ENCODE results near the gene CD2. TPM values are rescaled to one million over a fixed set of nuclear protein-coding genes. Genes with fewer than 3 reads are reported as not detected.

Gene CD2
- total RNA-seq, 1 donor from 2014 or later: not detected

DNA sequence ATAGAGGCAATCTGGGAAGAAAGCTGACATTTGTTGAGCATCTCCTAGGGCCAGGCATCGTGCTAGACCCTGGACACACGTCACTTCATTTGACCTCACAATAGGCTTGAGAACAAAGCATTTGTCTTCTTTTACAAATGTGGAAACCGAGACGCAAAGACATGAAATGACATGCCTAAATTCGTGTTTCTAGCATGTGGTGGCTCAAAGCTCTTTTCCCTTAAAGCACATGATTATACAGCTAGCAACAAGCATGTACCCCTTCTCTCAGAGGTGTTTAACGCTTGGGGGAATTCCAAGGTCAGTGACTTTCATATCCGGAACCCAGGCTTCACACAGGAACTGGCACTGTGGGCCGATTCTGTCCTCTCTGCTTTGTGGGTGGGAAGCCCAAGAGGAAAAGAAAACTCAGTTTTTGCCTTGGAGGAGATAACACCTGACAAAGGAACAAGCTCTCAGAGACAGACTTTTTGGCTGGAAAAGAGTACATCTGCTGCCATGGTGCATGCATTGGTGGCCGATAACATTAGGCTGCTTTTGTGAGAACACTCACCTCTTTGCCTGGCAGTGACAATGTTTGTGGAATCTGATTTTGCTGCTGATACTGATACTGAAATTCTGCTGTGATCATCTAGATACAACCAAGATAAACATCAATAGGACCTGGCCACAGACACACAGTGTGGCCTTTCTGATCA is 15.4 kb upstream of the CD2 start:
- no peak for DNase-seq (ENCODE audit: low spot score)
- Mint-ChIP-seq H3K27ac (ENCODE audit: unreplicated experiment) (no peak overlapping the region), H3K9me3 (ENCODE audit: unreplicated experiment) (peaks cover 12% of the 10 kb centered on the region), H3K4me1 (ENCODE audit: unreplicated experiment) (peaks cover 6% of the 10 kb centered on the region), H3K4me3 (ENCODE audit: unreplicated experiment) (no peak overlapping the region), H3K36me3 (ENCODE audit: low read depth, unreplicated experiment) (peaks cover 9% of the 10 kb centered on the region), H3K27me3 (ENCODE audit: unreplicated experiment) (peaks cover 9% of the 10 kb centered on the region)
- TF ChIP-seq, protein P1, sequence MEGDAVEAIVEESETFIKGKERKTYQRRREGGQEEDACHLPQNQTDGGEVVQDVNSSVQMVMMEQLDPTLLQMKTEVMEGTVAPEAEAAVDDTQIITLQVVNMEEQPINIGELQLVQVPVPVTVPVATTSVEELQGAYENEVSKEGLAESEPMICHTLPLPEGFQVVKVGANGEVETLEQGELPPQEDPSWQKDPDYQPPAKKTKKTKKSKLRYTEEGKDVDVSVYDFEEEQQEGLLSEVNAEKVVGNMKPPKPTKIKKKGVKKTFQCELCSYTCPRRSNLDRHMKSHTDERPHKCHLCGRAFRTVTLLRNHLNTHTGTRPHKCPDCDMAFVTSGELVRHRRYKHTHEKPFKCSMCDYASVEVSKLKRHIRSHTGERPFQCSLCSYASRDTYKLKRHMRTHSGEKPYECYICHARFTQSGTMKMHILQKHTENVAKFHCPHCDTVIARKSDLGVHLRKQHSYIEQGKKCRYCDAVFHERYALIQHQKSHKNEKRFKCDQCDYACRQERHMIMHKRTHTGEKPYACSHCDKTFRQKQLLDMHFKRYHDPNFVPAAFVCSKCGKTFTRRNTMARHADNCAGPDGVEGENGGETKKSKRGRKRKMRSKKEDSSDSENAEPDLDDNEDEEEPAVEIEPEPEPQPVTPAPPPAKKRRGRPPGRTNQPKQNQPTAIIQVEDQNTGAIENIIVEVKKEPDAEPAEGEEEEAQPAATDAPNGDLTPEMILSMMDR (IDR thresholded peaks at IDR 0.05; ENCODE audit: unreplicated experiment): no peak

DNA sequence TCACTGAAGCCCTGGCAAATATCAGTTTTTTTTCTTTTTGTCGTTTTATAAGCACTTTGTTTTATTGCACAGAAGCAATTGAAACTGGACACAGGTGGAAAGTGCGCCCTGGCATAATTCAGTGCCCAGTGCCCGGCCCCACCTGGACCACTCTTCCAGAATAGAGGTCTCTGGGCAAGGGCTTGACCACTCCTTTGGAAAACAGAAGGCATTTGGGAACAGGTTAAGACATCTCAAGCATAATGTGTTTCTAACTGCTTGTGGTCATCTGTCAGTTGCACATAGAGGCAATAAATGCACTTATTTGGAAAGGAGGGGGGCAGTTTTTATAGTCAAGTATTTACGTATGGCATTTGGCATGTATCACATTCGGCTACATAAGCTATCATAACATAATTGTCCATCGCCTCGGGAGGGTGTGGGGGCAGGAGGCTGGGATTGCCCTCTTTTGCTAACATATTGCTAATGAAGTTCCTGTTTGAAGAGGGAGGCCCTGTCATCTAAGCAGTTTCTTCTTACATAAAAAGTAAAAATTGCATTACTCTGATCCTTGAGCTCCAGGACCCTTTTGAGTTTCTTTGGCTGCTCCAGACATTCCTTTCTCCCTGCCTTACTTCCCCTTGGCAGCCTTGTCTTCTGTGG is 14.7 kb upstream of the CD2 start:
- no peak overlapping the region for H3K27ac Mint-ChIP-seq (ENCODE audit: unreplicated experiment)
- peaks cover 17% of the 10 kb centered on the region for H3K9me3 Mint-ChIP-seq (ENCODE audit: unreplicated experiment)
- no peak overlapping the region for H3K4me3 Mint-ChIP-seq (ENCODE audit: unreplicated experiment)
- TF ChIP-seq, protein P1 (IDR thresholded peaks at IDR 0.05; ENCODE audit: unreplicated experiment): no peak
- H3K27me3 Mint-ChIP-seq (ENCODE audit: unreplicated experiment): peaks cover 14% of the 10 kb centered on the region
- DNase-seq (ENCODE audit: low spot score): no peak
- peaks cover 6% of the 10 kb centered on the region for H3K4me1 Mint-ChIP-seq (ENCODE audit: unreplicated experiment)
- peaks cover 11% of the 10 kb centered on the region for H3K36me3 Mint-ChIP-seq (ENCODE audit: low read depth, unreplicated experiment)

DNA sequence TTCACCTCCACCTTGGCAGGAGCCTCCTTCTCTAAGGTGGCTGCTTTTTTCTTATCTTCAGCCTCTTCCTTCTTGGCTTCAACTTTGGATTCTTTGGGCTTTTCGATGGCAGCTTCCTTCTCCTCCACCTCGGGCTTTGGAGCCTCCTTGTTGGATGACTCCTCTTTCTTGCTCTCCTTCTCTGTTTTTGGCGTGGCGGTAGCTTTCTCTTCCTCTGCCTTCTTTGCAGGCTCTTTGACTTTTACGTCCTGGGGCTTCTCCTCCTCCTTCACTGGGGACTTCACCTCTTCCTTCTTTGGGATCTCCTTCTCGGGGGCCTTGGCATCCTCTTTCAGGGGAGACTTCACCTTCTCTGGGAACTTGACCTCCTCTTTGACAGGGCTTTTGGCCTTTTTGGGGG is 13.9 kb upstream of the CD2 start:
- Mint-ChIP-seq H3K27me3 (ENCODE audit: unreplicated experiment) (peaks cover 14% of the 10 kb centered on the region), H3K4me3 (ENCODE audit: unreplicated experiment) (no peak overlapping the region), H3K36me3 (ENCODE audit: low read depth, unreplicated experiment) (peaks cover 11% of the 10 kb centered on the region), H3K27ac (ENCODE audit: unreplicated experiment) (no peak overlapping the region), H3K9me3 (ENCODE audit: unreplicated experiment) (peaks cover 17% of the 10 kb centered on the region), H3K4me1 (ENCODE audit: unreplicated experiment) (peaks cover 6% of the 10 kb centered on the region)
- TF ChIP-seq, protein P1 (IDR thresholded peaks at IDR 0.05; ENCODE audit: unreplicated experiment): no peak
- DNase-seq (ENCODE audit: low spot score): no peak

DNA sequence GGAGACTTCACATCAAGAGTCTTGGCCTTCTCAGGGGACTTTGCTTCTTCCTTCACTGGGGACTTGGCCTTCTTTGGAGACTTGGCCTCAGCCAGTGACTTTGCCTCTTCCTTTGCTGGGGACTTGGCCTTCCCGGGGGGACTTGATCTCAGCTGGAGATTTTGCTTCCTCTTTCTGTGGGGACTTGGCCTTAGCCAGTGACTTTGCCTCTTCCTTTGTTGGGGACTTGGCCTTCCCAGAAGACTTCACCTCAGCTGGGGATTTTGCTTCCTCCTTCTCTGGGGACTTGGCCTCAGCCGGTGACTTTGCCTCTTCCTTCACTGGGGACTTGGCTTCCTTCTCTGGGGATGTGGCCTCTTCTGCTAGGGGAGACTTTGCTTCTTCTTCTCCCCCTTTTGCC is 13.5 kb upstream of the CD2 start:
- peaks cover 14% of the 10 kb centered on the region for H3K27me3 Mint-ChIP-seq (ENCODE audit: unreplicated experiment)
- H3K4me1 Mint-ChIP-seq (ENCODE audit: unreplicated experiment): peaks cover 6% of the 10 kb centered on the region
- TF ChIP-seq, protein P1 (IDR thresholded peaks at IDR 0.05; ENCODE audit: unreplicated experiment): no peak
- H3K4me3 Mint-ChIP-seq (ENCODE audit: unreplicated experiment): no peak overlapping the region
- H3K27ac Mint-ChIP-seq (ENCODE audit: unreplicated experiment): no peak overlapping the region
- DNase-seq (ENCODE audit: low spot score): no peak
- H3K36me3 Mint-ChIP-seq (ENCODE audit: low read depth, unreplicated experiment): peaks cover 11% of the 10 kb centered on the region
- H3K9me3 Mint-ChIP-seq (ENCODE audit: unreplicated experiment): peaks cover 17% of the 10 kb centered on the region

Measured in endothelial cell (in vitro differentiated cells).